Measurements from ENCODE around the gene KIAA0825. TPM values are rescaled to one million over a fixed set of nuclear protein-coding genes. Genes with fewer than 3 reads are reported as not detected.
"Not testable (repeated sequence)": the region's sequence is repeated elsewhere in the genome, so short reads cannot be mapped to it uniquely, and the experiment has no call there.

The KIAA0825 gene
- total RNA-seq, 1 donor from 2014 or later: 5.2 TPM

- no peaks in the 10 kb centered on the region for H3K4me1 ChIP-seq (ENCODE audit: control insufficient read depth in 3 of 3, insufficient read depth in 3 of 3, low read length in 3 of 3)
Observed at GRCh38 chr5:94361832-94362796, 256.3 kb downstream of the KIAA0825 start.

GRCh38 chr5:94361161-94361560, 257.2 kb downstream of the KIAA0825 start:
- no peaks in the 10 kb centered on the region for H3K27me3 ChIP-seq (ENCODE audit: control insufficient read depth in 3 of 3, insufficient read depth in 3 of 3, low read length in 3 of 3)
- no peak overlapping the region for H3K4me3 ChIP-seq (ENCODE audit: low read length in 3 of 3)
- no peaks in the 10 kb centered on the region for H3K36me3 ChIP-seq (ENCODE audit: control insufficient read depth in 3 of 3, insufficient read depth in 3 of 3, low read length in 3 of 3)
- no peaks in the 10 kb centered on the region for H3K9me3 ChIP-seq (ENCODE audit: control insufficient read depth in 3 of 3, low read length in 3 of 3)
- no peak overlapping the region for H3K27ac ChIP-seq (ENCODE audit: low read depth, low read length)
- no peaks in the 10 kb centered on the region for H3K4me1 ChIP-seq (ENCODE audit: control insufficient read depth in 3 of 3, insufficient read depth in 3 of 3, low read length in 3 of 3)
- H3K9ac ChIP-seq (ENCODE audit: low read depth in 1 of 3, low read length in 3 of 3): no peak overlapping the region

More at GRCh38 chr5:94361832-94362796, 256.3 kb downstream of the KIAA0825 start:
- Histone ChIP-seq H3K27ac (ENCODE audit: low read depth, low read length) (no peak overlapping the region), H3K9me3 (ENCODE audit: control insufficient read depth in 3 of 3, low read length in 3 of 3) (no peaks in the 10 kb centered on the region), H3K36me3 (ENCODE audit: control insufficient read depth in 3 of 3, insufficient read depth in 3 of 3, low read length in 3 of 3) (no peaks in the 10 kb centered on the region), H3K4me3 (ENCODE audit: low read length in 3 of 3) (no peak overlapping the region), H3K9ac (ENCODE audit: low read depth in 1 of 3, low read length in 3 of 3) (no peak overlapping the region), H3K27me3 (ENCODE audit: control insufficient read depth in 3 of 3, insufficient read depth in 3 of 3, low read length in 3 of 3) (no peaks in the 10 kb centered on the region)

GRCh38 chr5:94360382-94361130, 257.8 kb downstream of the KIAA0825 start:
- Histone ChIP-seq H3K36me3 (ENCODE audit: control insufficient read depth in 3 of 3, insufficient read depth in 3 of 3, low read length in 3 of 3) (no peaks in the 10 kb centered on the region), H3K27me3 (ENCODE audit: control insufficient read depth in 3 of 3, insufficient read depth in 3 of 3, low read length in 3 of 3) (no peaks in the 10 kb centered on the region), H3K9me3 (ENCODE audit: control insufficient read depth in 3 of 3, low read length in 3 of 3) (no peaks in the 10 kb centered on the region), H3K4me1 (ENCODE audit: control insufficient read depth in 3 of 3, insufficient read depth in 3 of 3, low read length in 3 of 3) (no peaks in the 10 kb centered on the region), H3K9ac (ENCODE audit: low read depth in 1 of 3, low read length in 3 of 3) (no peak overlapping the region), H3K27ac (ENCODE audit: low read depth, low read length) (no peak overlapping the region), H3K4me3 (ENCODE audit: low read length in 3 of 3) (no peak overlapping the region)

GRCh38 chr5:94359880-94360279, 258.5 kb downstream of the KIAA0825 start:
- H3K4me1 ChIP-seq (ENCODE audit: control insufficient read depth in 3 of 3, insufficient read depth in 3 of 3, low read length in 3 of 3): no peaks in the 10 kb centered on the region
- H3K9ac ChIP-seq (ENCODE audit: low read depth in 1 of 3, low read length in 3 of 3): no peak overlapping the region
- no peak overlapping the region for H3K4me3 ChIP-seq (ENCODE audit: low read length in 3 of 3)
- no peaks in the 10 kb centered on the region for H3K36me3 ChIP-seq (ENCODE audit: control insufficient read depth in 3 of 3, insufficient read depth in 3 of 3, low read length in 3 of 3)
- H3K27me3 ChIP-seq (ENCODE audit: control insufficient read depth in 3 of 3, insufficient read depth in 3 of 3, low read length in 3 of 3): no peaks in the 10 kb centered on the region
- no peak overlapping the region for H3K27ac ChIP-seq (ENCODE audit: low read depth, low read length)
- no peaks in the 10 kb centered on the region for H3K9me3 ChIP-seq (ENCODE audit: control insufficient read depth in 3 of 3, low read length in 3 of 3)

- no peaks in the 10 kb centered on the region for H3K27me3 ChIP-seq (ENCODE audit: control insufficient read depth in 3 of 3, insufficient read depth in 3 of 3, low read length in 3 of 3)
- H3K27ac ChIP-seq (ENCODE audit: low read depth, low read length): no peak overlapping the region
- H3K4me3 ChIP-seq (ENCODE audit: low read length in 3 of 3): no peak overlapping the region
- H3K4me1 ChIP-seq (ENCODE audit: control insufficient read depth in 3 of 3, insufficient read depth in 3 of 3, low read length in 3 of 3): no peaks in the 10 kb centered on the region
- H3K36me3 ChIP-seq (ENCODE audit: control insufficient read depth in 3 of 3, insufficient read depth in 3 of 3, low read length in 3 of 3): no peaks in the 10 kb centered on the region
- no peak overlapping the region for H3K9ac ChIP-seq (ENCODE audit: low read depth in 1 of 3, low read length in 3 of 3)
- no peaks in the 10 kb centered on the region for H3K9me3 ChIP-seq (ENCODE audit: control insufficient read depth in 3 of 3, low read length in 3 of 3)
Observed at GRCh38 chr5:94355811-94356210, 262.6 kb downstream of the KIAA0825 start.

GRCh38 chr5:94354837-94355485, 263.4 kb downstream of the KIAA0825 start:
- not testable (repeated sequence) for H3K9ac ChIP-seq (ENCODE audit: low read depth in 1 of 3, low read length in 3 of 3); H3K27ac ChIP-seq (ENCODE audit: low read depth, low read length); H3K9me3 ChIP-seq (ENCODE audit: control insufficient read depth in 3 of 3, low read length in 3 of 3); H3K4me1 ChIP-seq (ENCODE audit: control insufficient read depth in 3 of 3, insufficient read depth in 3 of 3, low read length in 3 of 3); H3K36me3 ChIP-seq (ENCODE audit: control insufficient read depth in 3 of 3, insufficient read depth in 3 of 3, low read length in 3 of 3); H3K27me3 ChIP-seq (ENCODE audit: control insufficient read depth in 3 of 3, insufficient read depth in 3 of 3, low read length in 3 of 3); H3K4me3 ChIP-seq (ENCODE audit: low read length in 3 of 3)

GRCh38 chr5:94353605-94354004, 264.8 kb downstream of the KIAA0825 start:
- Histone ChIP-seq H3K36me3 (ENCODE audit: control insufficient read depth in 3 of 3, insufficient read depth in 3 of 3, low read length in 3 of 3) (no peaks in the 10 kb centered on the region), H3K9ac (ENCODE audit: low read depth in 1 of 3, low read length in 3 of 3) (no peak overlapping the region), H3K27me3 (ENCODE audit: control insufficient read depth in 3 of 3, insufficient read depth in 3 of 3, low read length in 3 of 3) (no peaks in the 10 kb centered on the region), H3K4me3 (ENCODE audit: low read length in 3 of 3) (no peak overlapping the region), H3K27ac (ENCODE audit: low read depth, low read length) (no peak overlapping the region), H3K4me1 (ENCODE audit: control insufficient read depth in 3 of 3, insufficient read depth in 3 of 3, low read length in 3 of 3) (no peaks in the 10 kb centered on the region), H3K9me3 (ENCODE audit: control insufficient read depth in 3 of 3, low read length in 3 of 3) (no peaks in the 10 kb centered on the region)

- H3K9ac ChIP-seq (ENCODE audit: low read depth in 1 of 3, low read length in 3 of 3): no peak overlapping the region
- H3K27me3 ChIP-seq (ENCODE audit: control insufficient read depth in 3 of 3, insufficient read depth in 3 of 3, low read length in 3 of 3): no peaks in the 10 kb centered on the region
- H3K36me3 ChIP-seq (ENCODE audit: control insufficient read depth in 3 of 3, insufficient read depth in 3 of 3, low read length in 3 of 3): no peaks in the 10 kb centered on the region
- H3K4me3 ChIP-seq (ENCODE audit: low read length in 3 of 3): no peak overlapping the region
- H3K4me1 ChIP-seq (ENCODE audit: control insufficient read depth in 3 of 3, insufficient read depth in 3 of 3, low read length in 3 of 3): no peaks in the 10 kb centered on the region
- no peaks in the 10 kb centered on the region for H3K9me3 ChIP-seq (ENCODE audit: control insufficient read depth in 3 of 3, low read length in 3 of 3)
- no peak overlapping the region for H3K27ac ChIP-seq (ENCODE audit: low read depth, low read length)
Observed at GRCh38 chr5:94347130-94347529, 271.3 kb downstream of the KIAA0825 start.

GRCh38 chr5:94345257-94345656, 273.1 kb downstream of the KIAA0825 start:
- H3K27me3 ChIP-seq (ENCODE audit: control insufficient read depth in 3 of 3, insufficient read depth in 3 of 3, low read length in 3 of 3): no peaks in the 10 kb centered on the region
- H3K36me3 ChIP-seq (ENCODE audit: control insufficient read depth in 3 of 3, insufficient read depth in 3 of 3, low read length in 3 of 3): no peaks in the 10 kb centered on the region
- no peak overlapping the region for H3K4me3 ChIP-seq (ENCODE audit: low read length in 3 of 3)
- no peaks in the 10 kb centered on the region for H3K9me3 ChIP-seq (ENCODE audit: control insufficient read depth in 3 of 3, low read length in 3 of 3)
- H3K4me1 ChIP-seq (ENCODE audit: control insufficient read depth in 3 of 3, insufficient read depth in 3 of 3, low read length in 3 of 3): no peaks in the 10 kb centered on the region
- no peak overlapping the region for H3K27ac ChIP-seq (ENCODE audit: low read depth, low read length)
- H3K9ac ChIP-seq (ENCODE audit: low read depth in 1 of 3, low read length in 3 of 3): no peak overlapping the region

All from skeletal muscle tissue (tissue), 4 donors.